Islet precursor cell (in vitro differentiated cells): ENCODE data around the gene VSTM2L.
A peak's percentile ranks its signal among the peaks of the same experiment; 100 is the strongest.
"Not testable (repeated sequence)": the region's sequence is repeated elsewhere in the genome, so short reads cannot be mapped to it uniquely, and the experiment has no call there.

Source experiments
- DNase-seq: peaks from one replicate; pipeline ENCODE4 v3.0.0-alpha.2; 2018

Gene VSTM2L

GRCh38 chr20:37939701-37940560 lies 37.0 kb downstream of the VSTM2L start:
- DNase-seq: peak; percentile 46

GRCh38 chr20:37940858-37941257 lies 37.9 kb downstream of the VSTM2L start:
- peak; percentile 17 for DNase-seq

- peak; percentile 65 for DNase-seq
These were observed 38.4 kb downstream of the VSTM2L start for GRCh38 chr20:37941332-37941731.

- DNase-seq: no peak
These were observed 39.1 kb downstream of the VSTM2L start for GRCh38 chr20:37941992-37942391.

- DNase-seq: peak; percentile 19
These were observed 40.1 kb downstream of the VSTM2L start for GRCh38 chr20:37943033-37943432.

GRCh38 chr20:37943501-37944455 lies 40.9 kb downstream of the VSTM2L start:
- DNase-seq: peak; percentile 49

GRCh38 chr20:37944456-37944981 lies 41.6 kb downstream of the VSTM2L start:
- DNase-seq: no peak

- DNase-seq: peak; percentile 44
These were observed 42.2 kb downstream of the VSTM2L start for GRCh38 chr20:37945091-37945547.

- DNase-seq: peak; percentile 24
These were observed 44.0 kb downstream of the VSTM2L start for GRCh38 chr20:37946946-37947345.

- DNase-seq: peak; percentile 12
These were observed 45.0 kb downstream of the VSTM2L start for GRCh38 chr20:37947943-37948342.

- peak; percentile 12 for DNase-seq
These were observed 46.0 kb downstream of the VSTM2L start for GRCh38 chr20:37948956-37949355.

- DNase-seq: no peak
These were observed 51.3 kb downstream of the VSTM2L start for GRCh38 chr20:37954190-37954589.

GRCh38 chr20:37954626-37955025 lies 51.7 kb downstream of the VSTM2L start:
- DNase-seq: peak; percentile 25

- DNase-seq: peak; percentile 10
These were observed 52.6 kb downstream of the VSTM2L start for GRCh38 chr20:37955511-37955910.

GRCh38 chr20:37956107-37956585 lies 53.2 kb downstream of the VSTM2L start:
- peak; percentile 7 for DNase-seq

- peak; percentile 55 for DNase-seq
These were observed 56.1 kb downstream of the VSTM2L start for GRCh38 chr20:37958856-37959520.

- DNase-seq: no peak
These were observed 58.1 kb downstream of the VSTM2L start for GRCh38 chr20:37961066-37961465.

- DNase-seq: not testable (repeated sequence)
These were observed 60.6 kb downstream of the VSTM2L start for GRCh38 chr20:37963483-37963882.

- peak; percentile 46 for DNase-seq
These were observed 66.0 kb downstream of the VSTM2L start for GRCh38 chr20:37968841-37969401.

- peak; percentile 17 for DNase-seq
These were observed 67.3 kb downstream of the VSTM2L start for GRCh38 chr20:37969949-37970855.

GRCh38 chr20:37970856-37971245 lies 67.9 kb downstream of the VSTM2L start:
- DNase-seq: peak; percentile 28
